Adrenal gland (tissue), 5 donors: ENCODE measurements around the gene PIAS1.
A peak's percentile ranks its signal among the peaks of the same experiment; 100 is the strongest.

Experiments
- CTCF ChIP-seq, 6 experiments: fragments of 450-650 bp in 4 of 6; fragments of 200-600 bp in 2 of 6; sonication (generic) in 1 of 6; IDR thresholded peaks; 1 replicate in 5 of 6; 2 replicates in 1 of 6; pipeline versions ENCODE4 v1.5.1 to v1.8.0; 2016 to 2021; ENCODE audit warnings: antibody characterized with exemption in 6 of 6, mild to moderate bottlenecking in 2 of 6, moderate library complexity in 1 of 6
- POLR2A ChIP-seq, 2 donors: fragments of 450-650 bp; IDR thresholded peaks; one replicate each; pipeline ENCODE4 v1.6.1; 2017; ENCODE audit warnings: antibody characterized with exemption in 2 of 2, mild to moderate bottlenecking in 2 of 2, moderate library complexity in 1 of 2
- donor health status: DM: no; HTN: no; CAD: no.

- TF ChIP-seq POLR2A (IDR thresholded peaks at IDR 0.05) (no peak), CTCF (IDR thresholded peaks at IDR 0.05) (peak; percentile 73 to 86 (median 83))
Measured at GRCh38 chr15:68210821-68211655, 156.9 kb downstream of the PIAS1 start.
